GM10248 (cell line): ENCODE results near the gene RIMBP2.

Experiments
- CTCF ChIA-PET: fragments of 300-600 bp; sonication (Branson Sonifier 250); formaldehyde crosslinking; extraction: SDS; loops from one replicate; lab custom pipeline; 2021; ENCODE audit warnings: antibody characterized with exemption; lab: Yijun Ruan, JAX
- POLR2A ChIA-PET: fragments of 350-650 bp; sonication (Branson Sonifier 250); formaldehyde crosslinking; extraction: SDS; loops from one replicate; lab custom pipeline; 2020; ENCODE audit warnings: antibody characterized with exemption; lab: Yijun Ruan, JAX
- DNase-seq: peaks from one replicate; pipeline ENCODE4 v3.0.0; 2012; ENCODE audit errors: extremely low spot score
- TF ChIP-seq, protein P1 (sequence below): IDR thresholded peaks from 2 replicates; pipeline ENCODE4 v1.5.1; 2012; ENCODE audit warnings: mild to moderate bottlenecking, low read depth; ENCODE audit errors: extremely low read depth, missing control alignments, control extremely low read depth

RIMBP2 gene

DNA sequence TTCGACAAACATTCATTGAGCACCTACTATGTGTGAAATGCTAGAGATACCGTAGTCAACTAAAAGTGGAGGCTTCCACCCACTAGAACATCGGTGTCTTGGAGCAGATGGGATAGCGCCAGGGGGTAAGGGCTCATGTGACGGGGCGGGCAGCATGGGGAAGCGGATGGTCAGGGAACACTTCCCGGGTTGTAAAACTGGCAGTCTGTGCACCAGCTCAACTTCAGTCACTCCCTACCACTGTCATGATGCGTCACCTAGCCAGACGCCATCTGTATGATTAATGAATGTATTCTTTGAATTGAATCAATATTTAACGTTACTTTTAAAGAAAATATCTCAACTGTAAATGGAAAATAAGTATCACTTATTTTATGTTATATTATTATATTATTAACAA, 284.9 kb downstream of the RIMBP2 start:
- ChIA-PET POLR2A (no interaction called here), CTCF (no interaction called here)

DNA sequence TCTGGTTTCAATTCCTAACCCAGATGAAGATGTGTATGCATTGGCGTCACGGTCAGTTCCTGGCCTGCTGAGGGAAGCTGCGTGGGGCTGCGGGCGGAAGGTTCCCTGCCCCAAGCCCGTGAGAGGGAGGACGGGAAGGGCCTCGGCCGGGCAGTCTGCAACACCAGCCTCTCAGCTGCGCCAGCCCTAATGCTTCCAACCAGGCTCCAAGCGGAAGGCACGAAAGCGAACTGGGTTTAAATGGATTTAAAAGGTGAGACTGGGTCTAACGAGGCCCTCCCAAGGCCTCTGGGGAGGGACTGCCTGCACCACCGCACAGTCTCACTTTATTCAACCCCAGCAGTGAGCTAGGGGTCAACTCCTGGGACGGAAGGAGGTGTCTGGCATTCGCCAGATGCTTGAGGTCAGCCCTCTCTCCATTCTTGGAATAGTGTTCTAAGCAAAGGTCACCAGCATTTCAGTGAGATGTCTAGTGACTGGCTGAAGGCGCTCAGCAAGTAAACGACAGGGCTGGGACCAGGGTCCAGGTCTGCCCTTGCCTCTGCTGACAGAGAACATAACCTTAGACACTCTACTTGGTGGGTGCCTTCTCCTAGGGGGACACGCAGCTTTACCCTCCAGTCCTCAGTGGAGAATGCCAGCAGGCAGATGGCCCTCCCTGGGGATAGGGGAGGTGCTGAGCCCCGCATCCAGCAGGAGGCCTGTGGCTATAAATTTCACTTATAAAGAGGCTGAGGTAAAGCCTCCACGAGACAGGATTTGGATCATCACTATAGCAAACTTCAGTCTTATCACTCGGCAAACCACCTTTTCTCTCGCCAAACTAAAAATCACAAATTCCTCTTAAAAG, 286.2 kb downstream of the RIMBP2 start:
- no peak for DNase-seq
- ChIA-PET POLR2A (no interaction called here), CTCF (no interaction called here)
- TF ChIP-seq, protein P1, sequence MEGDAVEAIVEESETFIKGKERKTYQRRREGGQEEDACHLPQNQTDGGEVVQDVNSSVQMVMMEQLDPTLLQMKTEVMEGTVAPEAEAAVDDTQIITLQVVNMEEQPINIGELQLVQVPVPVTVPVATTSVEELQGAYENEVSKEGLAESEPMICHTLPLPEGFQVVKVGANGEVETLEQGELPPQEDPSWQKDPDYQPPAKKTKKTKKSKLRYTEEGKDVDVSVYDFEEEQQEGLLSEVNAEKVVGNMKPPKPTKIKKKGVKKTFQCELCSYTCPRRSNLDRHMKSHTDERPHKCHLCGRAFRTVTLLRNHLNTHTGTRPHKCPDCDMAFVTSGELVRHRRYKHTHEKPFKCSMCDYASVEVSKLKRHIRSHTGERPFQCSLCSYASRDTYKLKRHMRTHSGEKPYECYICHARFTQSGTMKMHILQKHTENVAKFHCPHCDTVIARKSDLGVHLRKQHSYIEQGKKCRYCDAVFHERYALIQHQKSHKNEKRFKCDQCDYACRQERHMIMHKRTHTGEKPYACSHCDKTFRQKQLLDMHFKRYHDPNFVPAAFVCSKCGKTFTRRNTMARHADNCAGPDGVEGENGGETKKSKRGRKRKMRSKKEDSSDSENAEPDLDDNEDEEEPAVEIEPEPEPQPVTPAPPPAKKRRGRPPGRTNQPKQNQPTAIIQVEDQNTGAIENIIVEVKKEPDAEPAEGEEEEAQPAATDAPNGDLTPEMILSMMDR: no peak

More for the DNA sequence above, 284.9 kb downstream of the RIMBP2 start:
- TF ChIP-seq, protein P1: no peak
- DNase-seq: no peak

DNA sequence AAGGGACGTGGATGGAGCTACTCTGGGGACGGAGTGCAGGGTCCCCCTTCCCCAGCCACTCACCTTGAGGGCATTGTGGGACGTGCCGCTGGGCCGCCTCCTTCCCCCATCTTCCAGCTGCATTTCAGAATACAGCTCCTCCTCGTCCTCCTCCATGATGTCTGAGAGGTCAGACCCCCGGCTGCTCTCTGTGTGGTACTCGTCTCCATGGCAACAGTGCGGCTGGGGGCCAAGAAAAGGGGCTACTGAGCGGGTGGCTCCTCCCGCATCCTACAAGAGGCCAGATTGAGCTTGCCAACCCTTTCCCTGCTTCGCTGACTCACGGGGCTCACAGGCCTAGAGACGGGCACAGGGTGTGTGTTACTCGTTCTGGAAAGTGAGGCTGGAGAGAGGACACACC, 288.0 kb downstream of the RIMBP2 start:
- ChIA-PET CTCF (no interaction called here), POLR2A (no interaction called here)

DNA sequence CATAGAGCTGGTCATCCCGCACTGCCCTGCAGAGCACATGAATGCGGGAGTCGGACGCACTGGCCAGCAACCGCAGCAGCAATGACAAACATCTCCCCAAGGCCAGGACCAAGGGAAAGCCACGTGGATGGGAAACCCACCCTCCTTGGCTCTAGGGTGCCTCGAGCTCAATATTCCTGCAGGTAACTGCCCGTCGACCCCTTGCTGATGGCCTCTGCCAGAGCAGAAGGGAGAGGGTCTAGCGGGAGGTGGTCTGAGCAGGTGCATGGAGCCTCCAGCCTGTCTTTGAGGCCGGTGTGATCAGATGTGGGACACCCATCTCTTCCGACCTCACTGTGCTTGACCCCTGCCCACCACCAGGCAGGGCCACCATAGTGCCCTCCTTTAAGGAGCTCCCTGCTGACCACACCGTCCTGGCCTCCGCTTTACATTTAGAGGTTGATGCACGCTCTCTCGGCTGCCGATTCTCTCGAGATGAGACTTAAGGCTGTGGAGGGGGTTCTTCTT, 288.7 kb downstream of the RIMBP2 start:
- no peak for DNase-seq
- CTCF ChIA-PET: no interaction called here
- TF ChIP-seq, protein P1: no peak
- POLR2A ChIA-PET: no interaction called here

More for the DNA sequence above, 288.0 kb downstream of the RIMBP2 start:
- DNase-seq: no peak
- TF ChIP-seq, protein P1: no peak

DNA sequence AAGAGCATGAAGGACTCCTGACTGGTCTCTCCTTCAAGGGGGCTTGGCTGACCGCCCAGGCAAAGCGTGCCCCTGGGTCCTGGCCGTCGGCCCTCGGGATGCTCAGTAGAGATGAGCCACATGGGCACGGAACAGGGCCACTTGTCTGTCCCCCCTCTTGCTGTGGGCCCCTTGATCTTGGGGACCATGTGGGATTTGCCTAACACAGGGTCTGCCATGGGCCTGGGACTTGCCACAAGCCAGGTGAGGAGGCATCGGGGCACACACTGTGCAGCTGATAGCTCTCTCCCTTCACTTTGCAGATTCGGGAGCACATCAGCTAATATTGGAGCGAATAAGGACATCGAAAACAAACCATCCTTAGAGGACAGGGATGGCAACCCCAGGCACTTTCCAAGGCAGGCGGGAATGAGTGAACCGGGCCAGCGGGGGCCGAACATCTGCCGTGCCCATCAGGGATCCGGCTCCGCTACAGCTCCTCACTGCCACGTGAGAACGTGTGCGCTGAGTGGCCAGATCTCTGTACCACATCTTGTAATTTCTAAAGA, 290.3 kb downstream of the RIMBP2 start:
- ChIA-PET POLR2A (no interaction called here), CTCF (no interaction called here)
- DNase-seq: no peak
- TF ChIP-seq, protein P1: no peak

DNA sequence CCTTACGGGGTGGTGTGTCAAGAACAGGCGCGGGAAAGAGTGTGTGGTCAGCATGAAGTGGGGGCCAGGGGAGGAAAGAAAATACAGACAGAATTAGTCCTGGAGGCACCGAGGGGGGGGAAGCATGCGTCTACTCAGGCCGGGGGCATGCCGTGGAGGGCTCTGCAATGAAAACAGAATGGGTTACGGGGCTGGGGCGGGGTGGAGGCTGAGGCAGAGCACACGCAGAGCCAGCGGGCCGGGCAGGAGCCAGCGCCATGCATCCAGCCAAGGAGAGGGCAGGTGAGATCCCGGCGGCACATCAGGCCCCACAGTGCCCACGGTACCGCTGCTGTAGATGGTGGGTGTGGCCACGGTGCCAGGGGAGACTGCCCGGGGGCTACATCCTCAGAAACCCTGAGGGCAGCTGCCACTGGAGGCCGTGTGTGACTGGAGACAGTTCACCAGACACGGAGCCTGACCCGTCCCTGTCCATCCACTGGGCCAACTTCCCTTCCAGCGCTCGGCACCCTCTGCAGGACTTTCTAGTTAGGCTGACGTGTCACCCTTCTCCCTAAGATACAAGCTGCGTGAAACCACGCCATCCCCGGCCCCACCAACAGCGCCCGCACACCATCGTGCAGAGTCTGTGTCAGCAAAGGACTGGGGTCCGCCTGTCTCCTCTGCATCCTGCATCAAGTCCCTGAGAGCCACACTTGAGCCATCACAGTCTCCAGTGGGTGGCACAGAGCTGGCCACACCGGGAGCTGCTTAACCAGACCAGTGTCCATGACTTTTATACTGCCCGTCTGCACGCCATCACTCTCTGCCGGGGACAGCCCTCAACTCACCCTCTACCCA, 291.0 kb downstream of the RIMBP2 start:
- TF ChIP-seq, protein P1: no peak
- ChIA-PET CTCF (no interaction called here), POLR2A (no interaction called here)
- DNase-seq: no peak
